HG02943 (cell line): ENCODE results near the gene DNAAF8.

Experiments used
- ATAC-seq: cut with Tn5 transposase; IDR thresholded peaks from one replicate; pipeline ENCODE4 v1.9.1; 2021; ENCODE audit warnings: mild to moderate bottlenecking, low read depth, moderate library complexity; ENCODE audit not compliant: unreplicated experiment

DNAAF8 gene

GRCh38 chr16:4797805-4798252 lies 63.5 kb downstream of the DNAAF8 start:
- no peak for ATAC-seq

GRCh38 chr16:4798456-4798855 lies 64.1 kb downstream of the DNAAF8 start:
- ATAC-seq: no peak
